Ovary (tissue), 3 donors: ENCODE data around the gene EHHADH.

Experiments used
- CTCF ChIP-seq, 3 donors: fragments of 450-650 bp in 2 of 3; fragments of 200-600 bp in 1 of 3; IDR thresholded peaks; one replicate each; pipeline versions ENCODE4 v1.5.1 to v1.8.0; 2016 to 2022; ENCODE audit warnings: antibody characterized with exemption in 3 of 3, mild to moderate bottlenecking in 1 of 3
- POLR2A ChIP-seq: fragments of 450-650 bp; IDR thresholded peaks from one replicate; pipeline ENCODE4 v1.6.1; 2017; ENCODE audit warnings: antibody characterized with exemption, mild to moderate bottlenecking, moderate library complexity
- donor health status: DM: no; HTN: no; CAD: no.

- TF ChIP-seq POLR2A (no peak), CTCF (IDR thresholded peaks at IDR 0.05) (no peak)
Measured at GRCh38 chr3:185242642-185243041, 11.2 kb downstream of the EHHADH start.
